GM12864 (cell line): ENCODE results near the gene FRMD1.

Experiments used
- DNase-seq: peaks from one replicate; pipeline ENCODE4 v3.0.0-alpha.2; 2011; ENCODE audit warnings: low read depth
- H3K4me3 ChIP-seq: 2 replicates; pipeline ENCODE4 v1.5.1; 2011; ENCODE audit warnings: mild to moderate bottlenecking, low read depth, low read length, control low read depth
- TF ChIP-seq, protein P1 (sequence below): IDR thresholded peaks from 2 replicates; pipeline ENCODE4 v1.5.1; 2011; ENCODE audit warnings: low read depth, mild to moderate bottlenecking, moderate library complexity, low read length, control low read depth, inconsistent platforms; ENCODE audit errors: missing control alignments

FRMD1 gene

GRCh38 chr6:168075787-168076202 is 3.2 kb downstream of the FRMD1 start:
- no peak for DNase-seq
- TF ChIP-seq, protein P1, sequence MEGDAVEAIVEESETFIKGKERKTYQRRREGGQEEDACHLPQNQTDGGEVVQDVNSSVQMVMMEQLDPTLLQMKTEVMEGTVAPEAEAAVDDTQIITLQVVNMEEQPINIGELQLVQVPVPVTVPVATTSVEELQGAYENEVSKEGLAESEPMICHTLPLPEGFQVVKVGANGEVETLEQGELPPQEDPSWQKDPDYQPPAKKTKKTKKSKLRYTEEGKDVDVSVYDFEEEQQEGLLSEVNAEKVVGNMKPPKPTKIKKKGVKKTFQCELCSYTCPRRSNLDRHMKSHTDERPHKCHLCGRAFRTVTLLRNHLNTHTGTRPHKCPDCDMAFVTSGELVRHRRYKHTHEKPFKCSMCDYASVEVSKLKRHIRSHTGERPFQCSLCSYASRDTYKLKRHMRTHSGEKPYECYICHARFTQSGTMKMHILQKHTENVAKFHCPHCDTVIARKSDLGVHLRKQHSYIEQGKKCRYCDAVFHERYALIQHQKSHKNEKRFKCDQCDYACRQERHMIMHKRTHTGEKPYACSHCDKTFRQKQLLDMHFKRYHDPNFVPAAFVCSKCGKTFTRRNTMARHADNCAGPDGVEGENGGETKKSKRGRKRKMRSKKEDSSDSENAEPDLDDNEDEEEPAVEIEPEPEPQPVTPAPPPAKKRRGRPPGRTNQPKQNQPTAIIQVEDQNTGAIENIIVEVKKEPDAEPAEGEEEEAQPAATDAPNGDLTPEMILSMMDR, result no peak
- no peak overlapping the region for H3K4me3 ChIP-seq

DNA sequence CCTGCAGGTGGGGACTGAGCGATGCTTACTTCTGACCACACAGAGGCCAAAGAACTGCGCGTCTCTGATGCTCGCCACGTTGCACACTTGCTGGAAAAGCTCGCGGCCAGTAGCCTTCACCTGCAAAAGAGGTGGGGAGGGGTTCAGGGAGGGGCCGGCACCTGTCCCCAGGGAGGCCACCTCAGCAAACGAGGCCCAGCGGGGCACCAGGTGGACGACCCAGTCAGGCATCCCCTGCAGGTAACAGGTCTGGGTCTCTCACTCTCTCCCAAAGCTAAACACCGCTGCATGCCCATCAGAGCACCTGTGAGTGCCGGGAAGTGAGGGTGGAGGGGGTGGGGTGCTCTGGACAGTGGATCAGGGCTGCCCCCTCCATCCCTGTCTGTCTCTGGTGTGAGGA is 3.8 kb downstream of the FRMD1 start:
- no peak for DNase-seq
- TF ChIP-seq, protein P1, result no peak
- no peak overlapping the region for H3K4me3 ChIP-seq

DNA sequence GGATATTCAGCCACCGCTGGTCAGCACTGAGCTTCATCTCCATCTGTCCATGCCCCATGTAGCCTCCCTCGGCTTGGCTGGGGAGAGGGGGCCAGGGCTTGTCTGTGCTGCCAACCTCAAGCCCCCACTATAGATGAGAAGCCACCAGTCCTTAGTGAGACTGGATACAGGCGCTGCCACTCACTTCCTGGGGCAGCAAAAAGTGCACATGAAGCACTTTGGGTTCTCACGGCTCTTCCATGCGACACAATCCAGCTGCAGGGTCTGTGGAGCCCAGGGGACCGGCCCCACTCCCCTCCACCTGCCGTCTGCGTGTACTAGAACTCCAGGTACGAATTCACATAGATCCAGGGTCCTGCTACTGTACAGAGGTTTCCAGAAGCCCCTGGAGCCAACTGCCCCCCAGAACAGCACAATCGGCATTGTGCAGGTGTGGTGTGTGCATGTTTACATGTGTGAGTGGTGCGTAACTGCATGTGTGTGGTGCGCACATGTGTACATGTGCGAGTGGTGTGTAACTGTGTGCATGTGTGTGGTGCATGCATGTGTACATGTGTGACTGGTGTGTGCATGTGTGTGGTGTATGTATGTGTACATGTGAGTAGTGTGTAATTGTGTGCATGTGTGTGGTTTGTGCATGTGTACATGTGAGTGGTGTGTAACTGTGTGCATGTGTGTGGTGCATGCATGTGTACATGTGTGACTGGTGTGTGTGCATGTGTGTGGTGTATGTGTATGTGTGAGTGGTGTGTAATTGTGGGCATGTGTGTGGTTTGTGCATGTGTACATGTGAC is 4.9 kb downstream of the FRMD1 start:
- no peak overlapping the region for H3K4me3 ChIP-seq
- TF ChIP-seq, protein P1, result no peak
- DNase-seq, result no peak

DNA sequence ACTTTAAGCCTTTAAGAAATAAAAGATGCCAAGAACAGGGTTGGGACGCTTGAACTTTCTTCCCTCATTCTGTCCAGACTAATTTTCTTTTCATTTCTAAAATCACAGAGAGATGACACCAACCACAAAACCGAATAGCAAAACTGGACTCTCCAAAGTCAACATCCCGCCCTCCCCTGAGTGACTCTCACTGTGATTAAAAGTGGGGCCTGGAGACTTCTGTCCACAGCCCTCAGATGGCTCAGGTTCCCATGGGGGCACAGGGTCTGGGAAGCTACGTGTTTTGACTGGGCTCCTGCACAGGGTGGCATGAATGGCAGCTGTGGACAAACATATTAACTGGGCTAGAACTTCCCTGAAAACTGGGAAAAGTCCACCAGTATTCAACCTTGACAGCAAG is 6.3 kb downstream of the FRMD1 start:
- no peak for DNase-seq
- TF ChIP-seq, protein P1, result no peak

GRCh38 chr6:168072261-168072660 is 6.8 kb downstream of the FRMD1 start:
- TF ChIP-seq, protein P1, result no peak
- DNase-seq, result no peak
- no peak overlapping the region for H3K4me3 ChIP-seq

More for the DNA sequence above, 6.3 kb downstream of the FRMD1 start:
- no peak overlapping the region for H3K4me3 ChIP-seq

DNA sequence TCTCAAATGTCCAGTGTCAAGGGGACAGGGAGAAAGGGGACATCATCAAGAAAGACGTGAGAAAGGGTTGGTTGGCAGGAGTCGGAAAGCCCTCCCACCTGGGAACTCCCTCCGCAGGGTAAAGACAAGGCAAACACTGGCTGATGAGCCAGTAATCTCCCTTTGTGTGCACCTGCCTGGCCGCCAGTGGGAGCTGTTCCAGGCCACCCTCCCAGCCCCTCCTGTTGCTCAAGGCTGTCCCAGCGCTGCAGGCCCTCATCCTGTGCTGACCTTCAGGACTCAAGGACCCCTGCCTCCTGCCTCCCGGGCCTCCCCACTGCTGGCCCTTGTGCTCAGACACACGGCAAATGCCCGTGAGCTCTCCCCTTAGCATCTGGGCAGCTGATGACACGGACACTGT is 7.4 kb downstream of the FRMD1 start:
- DNase-seq, result no peak
- H3K4me3 ChIP-seq, result no peak overlapping the region
- TF ChIP-seq, protein P1, result no peak

- no peak overlapping the region for H3K4me3 ChIP-seq
- no peak for DNase-seq
- TF ChIP-seq, protein P1, result no peak
Observed at GRCh38 chr6:168070804-168071203, 8.2 kb downstream of the FRMD1 start.
